ENCODE data around the gene LIX1.

The LIX1 gene

GRCh38 chr5:97106216-97106581 is 36.2 kb downstream of the LIX1 start:
- DNase-seq = no peak
- no peak overlapping the region for H3K4me3 ChIP-seq (ENCODE audit: low read depth, low read length)
- TF ChIP-seq, protein P1, sequence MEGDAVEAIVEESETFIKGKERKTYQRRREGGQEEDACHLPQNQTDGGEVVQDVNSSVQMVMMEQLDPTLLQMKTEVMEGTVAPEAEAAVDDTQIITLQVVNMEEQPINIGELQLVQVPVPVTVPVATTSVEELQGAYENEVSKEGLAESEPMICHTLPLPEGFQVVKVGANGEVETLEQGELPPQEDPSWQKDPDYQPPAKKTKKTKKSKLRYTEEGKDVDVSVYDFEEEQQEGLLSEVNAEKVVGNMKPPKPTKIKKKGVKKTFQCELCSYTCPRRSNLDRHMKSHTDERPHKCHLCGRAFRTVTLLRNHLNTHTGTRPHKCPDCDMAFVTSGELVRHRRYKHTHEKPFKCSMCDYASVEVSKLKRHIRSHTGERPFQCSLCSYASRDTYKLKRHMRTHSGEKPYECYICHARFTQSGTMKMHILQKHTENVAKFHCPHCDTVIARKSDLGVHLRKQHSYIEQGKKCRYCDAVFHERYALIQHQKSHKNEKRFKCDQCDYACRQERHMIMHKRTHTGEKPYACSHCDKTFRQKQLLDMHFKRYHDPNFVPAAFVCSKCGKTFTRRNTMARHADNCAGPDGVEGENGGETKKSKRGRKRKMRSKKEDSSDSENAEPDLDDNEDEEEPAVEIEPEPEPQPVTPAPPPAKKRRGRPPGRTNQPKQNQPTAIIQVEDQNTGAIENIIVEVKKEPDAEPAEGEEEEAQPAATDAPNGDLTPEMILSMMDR (IDR thresholded peaks at IDR 0.05; ENCODE audit: low read depth, low read length) = no peak

GRCh38 chr5:97105501-97106215 is 36.8 kb downstream of the LIX1 start:
- TF ChIP-seq, protein P1 (IDR thresholded peaks at IDR 0.05; ENCODE audit: low read depth, low read length) = no peak
- no peak for DNase-seq
- H3K4me3 ChIP-seq (ENCODE audit: low read depth, low read length) = no peak overlapping the region
- no peaks in the 10 kb centered on the region for H3K27me3 ChIP-seq (ENCODE audit: insufficient read depth, low read depth, severe bottlenecking)
- H3K36me3 ChIP-seq = no peaks in the 10 kb centered on the region
- no peak overlapping the region for H3K27ac ChIP-seq
- H3K9me3 ChIP-seq (ENCODE audit: severe bottlenecking) = no peaks in the 10 kb centered on the region

More at GRCh38 chr5:97106216-97106581, 36.2 kb downstream of the LIX1 start:
- Histone ChIP-seq H3K27me3 (ENCODE audit: insufficient read depth, low read depth, severe bottlenecking) (no peaks in the 10 kb centered on the region), H3K36me3 (no peaks in the 10 kb centered on the region), H3K27ac (no peak overlapping the region), H3K9me3 (ENCODE audit: severe bottlenecking) (no peaks in the 10 kb centered on the region)

- TF ChIP-seq, protein P1 (IDR thresholded peaks at IDR 0.05; ENCODE audit: low read depth, low read length) = no peak
- no peaks in the 10 kb centered on the region for H3K9me3 ChIP-seq (ENCODE audit: severe bottlenecking)
- no peaks in the 10 kb centered on the region for H3K36me3 ChIP-seq
- no peak for DNase-seq
- no peaks in the 10 kb centered on the region for H3K27me3 ChIP-seq (ENCODE audit: insufficient read depth, low read depth, severe bottlenecking)
- H3K27ac ChIP-seq = no peak overlapping the region
- H3K4me3 ChIP-seq (ENCODE audit: low read depth, low read length) = no peak overlapping the region
Observed at GRCh38 chr5:97102010-97102470, 40.4 kb downstream of the LIX1 start.

DNA sequence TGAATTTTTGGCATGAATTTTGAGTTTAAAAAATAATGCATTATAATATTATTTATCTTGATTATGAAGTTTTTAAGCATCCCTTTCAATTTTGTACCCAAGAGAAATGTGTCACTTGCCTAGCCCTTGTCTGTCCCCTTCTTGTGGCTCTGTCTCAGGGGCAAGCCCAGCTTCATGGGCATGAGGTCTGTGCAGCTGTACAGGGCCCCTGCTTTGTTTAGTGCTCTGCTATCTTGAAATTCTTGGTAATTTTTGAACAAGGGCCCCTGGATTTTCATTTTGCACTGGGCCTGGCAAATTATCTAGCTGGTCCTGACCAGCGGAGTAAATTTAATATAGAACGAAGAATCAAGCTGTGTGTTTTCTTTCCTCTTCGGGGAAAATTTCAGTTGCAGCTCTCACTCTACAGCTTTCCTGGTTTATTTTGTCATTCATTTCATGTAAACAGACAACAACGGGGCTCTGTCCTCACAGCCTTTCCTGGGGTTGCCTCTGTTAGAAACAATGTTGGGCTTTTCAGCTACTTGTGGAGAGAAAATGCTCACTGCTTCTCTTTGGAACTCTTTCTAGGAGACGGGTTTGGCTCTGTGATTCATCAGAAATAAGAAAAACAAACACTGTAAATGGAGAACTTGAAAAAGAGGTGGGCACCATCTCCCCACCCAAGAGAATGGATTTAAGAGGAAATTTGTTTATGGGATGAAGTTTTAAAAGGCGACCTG is 41.1 kb downstream of the LIX1 start:
- no peak overlapping the region for H3K4me3 ChIP-seq (ENCODE audit: low read depth, low read length)
- no peaks in the 10 kb centered on the region for H3K36me3 ChIP-seq
- H3K27me3 ChIP-seq (ENCODE audit: insufficient read depth, low read depth, severe bottlenecking) = no peaks in the 10 kb centered on the region
- DNase-seq = no peak
- no peak overlapping the region for H3K27ac ChIP-seq
- TF ChIP-seq, protein P1 (IDR thresholded peaks at IDR 0.05; ENCODE audit: low read depth, low read length) = no peak
- H3K9me3 ChIP-seq (ENCODE audit: severe bottlenecking) = no peaks in the 10 kb centered on the region

- Histone ChIP-seq H3K36me3 (no peaks in the 10 kb centered on the region), H3K27ac (no peak overlapping the region), H3K9me3 (ENCODE audit: severe bottlenecking) (no peaks in the 10 kb centered on the region), H3K27me3 (ENCODE audit: insufficient read depth, low read depth, severe bottlenecking) (no peaks in the 10 kb centered on the region), H3K4me3 (ENCODE audit: low read depth, low read length) (no peak overlapping the region)
- TF ChIP-seq, protein P1 (IDR thresholded peaks at IDR 0.05; ENCODE audit: low read depth, low read length) = no peak
- DNase-seq = no peak
Observed at GRCh38 chr5:97100476-97100875, 41.9 kb downstream of the LIX1 start.

All from WERI-Rb-1 (cell line).